Epithelial cell of proximal tubule (primary cell): ENCODE measurements around the gene NABP2. TPM values are rescaled to one million over a fixed set of nuclear protein-coding genes. Genes with fewer than 3 reads are reported as not detected.

Experiments used
- DNase-seq: peaks from one replicate; pipeline ENCODE4 v3.0.0-alpha.2; 2011; ENCODE audit warnings: low read depth
- H3K4me3 ChIP-seq: 2 replicates; pipeline ENCODE4 v1.5.1; 2011; ENCODE audit warnings: low read depth, mild to moderate bottlenecking, low read length
- CTCF ChIP-seq: conservative IDR thresholded peaks from 2 replicates; pipeline ENCODE4 v1.5.1; 2012; ENCODE audit warnings: low read depth, mild to moderate bottlenecking, low read length
- total RNA-seq: library from RNA; depleted of rRNA; stranded (reverse); fragments of >200 nt; gene quantifications from 2 replicates; pipeline ENCODE4 v1.2.3, GENCODE V29; 2015

NABP2 gene
- total RNA-seq, 1 donor from 2014 or later = 22.7 TPM

GRCh38 chr12:56234746-56235436 lies 10.7 kb downstream of the NABP2 start:
- H3K4me3 ChIP-seq = no peak overlapping the region
- no peak for TF ChIP-seq CTCF
- DNase-seq = no peak

GRCh38 chr12:56236091-56236490 lies 11.9 kb downstream of the NABP2 start:
- DNase-seq = no peak
- H3K4me3 ChIP-seq = no peak overlapping the region
- no peak for TF ChIP-seq CTCF

GRCh38 chr12:56236985-56237384 lies 12.8 kb downstream of the NABP2 start:
- no peak for TF ChIP-seq CTCF
- H3K4me3 ChIP-seq = no peak overlapping the region
- DNase-seq = no peak

- no peak for DNase-seq
- TF ChIP-seq CTCF = no peak
- no peak overlapping the region for H3K4me3 ChIP-seq
Observed at GRCh38 chr12:56237552-56237951, 13.4 kb downstream of the NABP2 start.

- TF ChIP-seq CTCF = no peak
- no peak overlapping the region for H3K4me3 ChIP-seq
- DNase-seq = no peak
Observed at GRCh38 chr12:56241424-56242303, 17.5 kb downstream of the NABP2 start.

- H3K4me3 ChIP-seq = no peak overlapping the region
- DNase-seq = no peak
- TF ChIP-seq CTCF = no peak
Observed at GRCh38 chr12:56242986-56243385, 18.8 kb downstream of the NABP2 start.
